Fibroblast of lung (primary cell): ENCODE measurements around the gene DNAH6. TPM values are rescaled to one million over a fixed set of nuclear protein-coding genes. Genes with fewer than 3 reads are reported as not detected.
A peak's percentile ranks its signal among the peaks of the same experiment; 100 is the strongest.

Source experiments
- DNase-seq, 2 donors: peaks; one replicate each; pipeline versions ENCODE4 v3.0.0 to v3.0.0-alpha.2; 2010; ENCODE audit warnings: low read depth in 2 of 2
- H2AFZ ChIP-seq: 2 replicates; pipeline ENCODE4 v1.5.1; 2012; ENCODE audit warnings: low read length, control low read depth, inconsistent platforms
- H3K27ac ChIP-seq: 2 replicates; pipeline ENCODE4 v1.5.1; 2011; ENCODE audit warnings: low read length, control low read depth; ENCODE audit not compliant: insufficient read depth
- H3K27me3 ChIP-seq: 2 replicates; pipeline ENCODE4 v1.5.1; 2011; ENCODE audit warnings: mild to moderate bottlenecking, low read length; ENCODE audit not compliant: control insufficient read depth, insufficient read depth
- H3K36me3 ChIP-seq: 2 replicates; pipeline ENCODE4 v1.5.1; 2011; ENCODE audit warnings: low read length; ENCODE audit not compliant: control insufficient read depth, insufficient read depth
- H3K4me1 ChIP-seq: 2 replicates; pipeline ENCODE4 v1.5.1; 2011; ENCODE audit warnings: low read length; ENCODE audit not compliant: control insufficient read depth, insufficient read depth; ENCODE audit errors: extremely low read depth
- H3K4me2 ChIP-seq: 2 replicates; pipeline ENCODE4 v1.5.1; 2011; ENCODE audit warnings: low read length, control low read depth; ENCODE audit not compliant: insufficient read depth; ENCODE audit errors: extremely low read depth
- H3K4me3 ChIP-seq, 4 experiments: fragments of 200-600 bp in 1 of 4; sonication (generic) in 1 of 4; replicated peaks in 1 of 4; 2 replicates each; pipeline ENCODE4 v1.5.1; 2011 to 2016; ENCODE audit warnings: low read length in 4 of 4, low read depth in 3 of 4, mild to moderate bottlenecking in 3 of 4, control low read depth in 2 of 4, inconsistent platforms in 1 of 4, mixed read lengths in 1 of 4; ENCODE audit not compliant: insufficient read depth in 1 of 4; ENCODE audit errors: control extremely low read depth in 1 of 4
- H3K79me2 ChIP-seq: 2 replicates; pipeline ENCODE4 v1.5.1; 2012; ENCODE audit warnings: mild to moderate bottlenecking, low read length, inconsistent platforms; ENCODE audit not compliant: control insufficient read depth, insufficient read depth
- H3K9ac ChIP-seq: 2 replicates; pipeline ENCODE4 v1.5.1; 2011; ENCODE audit warnings: mild to moderate bottlenecking, low read length, control low read depth; ENCODE audit not compliant: insufficient read depth
- H3K9me3 ChIP-seq: 2 replicates; pipeline ENCODE4 v1.5.1; 2012; ENCODE audit warnings: low read depth, low read length; ENCODE audit not compliant: control insufficient read depth, insufficient read depth
- H4K20me1 ChIP-seq: 2 replicates; pipeline ENCODE4 v1.5.1; 2011; ENCODE audit warnings: low read length; ENCODE audit not compliant: control insufficient read depth, insufficient read depth; ENCODE audit errors: extremely low read depth
- CTCF ChIP-seq, 2 donors: IDR thresholded peaks in 1 of 2; conservative IDR thresholded peaks in 1 of 2; 1 replicate in 1 of 2; 2 replicates in 1 of 2; pipeline ENCODE4 v1.5.1; 2011 to 2012; ENCODE audit warnings: low read length in 2 of 2, control low read depth in 1 of 2, inconsistent platforms in 1 of 2, low read depth in 1 of 2, mild to moderate bottlenecking in 1 of 2
- EZH2 ChIP-seq: IDR thresholded peaks from 2 replicates; pipeline ENCODE4 v1.5.1; 2012; ENCODE audit warnings: low read length, control low read depth, mild to moderate bottlenecking; ENCODE audit errors: missing control alignments
- polyA plus RNA-seq, 2 donors: library from polyadenylated mRNA; depleted of rRNA in 1 of 2; stranded (reverse) in 1 of 2; unstranded in 1 of 2; fragments of >200 nt; gene quantifications; 2 replicates each; pipeline ENCODE4 v1.2.1, GENCODE V29; 2011 to 2012; ENCODE audit warnings: missing spikeins in 1 of 2
- total RNA-seq: library from RNA; depleted of rRNA; stranded (reverse); fragments of >200 nt; gene quantifications from 2 replicates; pipeline ENCODE4 v1.2.1, GENCODE V29; 2014

DNAH6 gene
- total and polyA plus RNA-seq, 2 donors (not counting 1 experiment from before 2014, with no cell fraction given): under 0.01 to 0.01 TPM

- H3K27me3 ChIP-seq: no peaks in the 10 kb centered on the region
- H3K27ac ChIP-seq: no peak overlapping the region
- no peaks in the 10 kb centered on the region for H3K4me1 ChIP-seq
- H3K36me3 ChIP-seq: no peaks in the 10 kb centered on the region
- H3K4me3 ChIP-seq: no peak overlapping the region
- H3K9ac ChIP-seq: no peak overlapping the region
- no peak overlapping the region for H3K4me2 ChIP-seq
- H2AFZ ChIP-seq: no peak overlapping the region
- no peaks in the 10 kb centered on the region for H4K20me1 ChIP-seq
- H3K79me2 ChIP-seq: no peaks in the 10 kb centered on the region
- no peaks in the 10 kb centered on the region for H3K9me3 ChIP-seq
- no peak for TF ChIP-seq EZH2
- TF ChIP-seq CTCF (conservative IDR thresholded peaks at IDR 0.05 in 1 of 2, IDR thresholded peaks at IDR 0.05 in 1 of 2; ENCODE audit: low read depth in 1 of 2, low read length in 2 of 2): no peak
- no peak for DNase-seq
Measured at GRCh38 chr2:84829693-84830092, 313.4 kb downstream of the DNAH6 start.

- no peak overlapping the region for H3K4me3 ChIP-seq
- H3K27me3 ChIP-seq: no peaks in the 10 kb centered on the region
- no peaks in the 10 kb centered on the region for H4K20me1 ChIP-seq
- H3K4me2 ChIP-seq: no peak overlapping the region
- H2AFZ ChIP-seq: no peak overlapping the region
- no peaks in the 10 kb centered on the region for H3K36me3 ChIP-seq
- no peak overlapping the region for H3K9ac ChIP-seq
- no peak for TF ChIP-seq EZH2
- no peak for TF ChIP-seq CTCF (conservative IDR thresholded peaks at IDR 0.05 in 1 of 2, IDR thresholded peaks at IDR 0.05 in 1 of 2; ENCODE audit: low read depth in 1 of 2, low read length in 2 of 2)
- H3K4me1 ChIP-seq: no peaks in the 10 kb centered on the region
- no peaks in the 10 kb centered on the region for H3K9me3 ChIP-seq
- no peaks in the 10 kb centered on the region for H3K79me2 ChIP-seq
- no peak overlapping the region for H3K27ac ChIP-seq
- DNase-seq: peak in 1 of 2 donors; percentile 36
Measured at GRCh38 chr2:84830095-84830494, 313.8 kb downstream of the DNAH6 start.

- no peak for DNase-seq
- TF ChIP-seq EZH2: no peak
- no peak for TF ChIP-seq CTCF (conservative IDR thresholded peaks at IDR 0.05 in 1 of 2, IDR thresholded peaks at IDR 0.05 in 1 of 2; ENCODE audit: low read depth in 1 of 2, low read length in 2 of 2)
- H3K4me2 ChIP-seq: no peak overlapping the region
- H3K27ac ChIP-seq: no peak overlapping the region
- no peaks in the 10 kb centered on the region for H3K4me1 ChIP-seq
- H3K27me3 ChIP-seq: no peaks in the 10 kb centered on the region
- no peaks in the 10 kb centered on the region for H4K20me1 ChIP-seq
- no peaks in the 10 kb centered on the region for H3K9me3 ChIP-seq
- no peaks in the 10 kb centered on the region for H3K36me3 ChIP-seq
- H3K9ac ChIP-seq: no peak overlapping the region
- no peaks in the 10 kb centered on the region for H3K79me2 ChIP-seq
- H3K4me3 ChIP-seq: no peak overlapping the region
- H2AFZ ChIP-seq: no peak overlapping the region
Measured at GRCh38 chr2:84830758-84831500, 314.6 kb downstream of the DNAH6 start.
